Type B pancreatic cell (in vitro differentiated cells): ENCODE data around the gene C9orf78. TPM values are rescaled to one million over a fixed set of nuclear protein-coding genes. Genes with fewer than 3 reads are reported as not detected.

Experiments
- DNase-seq: peaks from one replicate; pipeline ENCODE4 v3.0.0; 2021; ENCODE audit warnings: mixed read lengths; ENCODE audit not compliant: unreplicated experiment; ENCODE audit errors: extremely low spot score
- H3K27ac Mint-ChIP-seq: 2 replicates; pipeline ENCODE4 v1.8.0; 2021; ENCODE audit warnings: mild to moderate bottlenecking, mixed read lengths
- H3K27me3 Mint-ChIP-seq: 2 replicates; pipeline ENCODE4 v1.8.0; 2021; ENCODE audit warnings: mixed read lengths
- H3K36me3 Mint-ChIP-seq: 2 replicates; pipeline ENCODE4 v1.8.0; 2021; ENCODE audit warnings: mixed read lengths
- H3K4me1 Mint-ChIP-seq: one replicate; pipeline ENCODE4 v1.8.0; 2021; ENCODE audit warnings: mixed read lengths; ENCODE audit not compliant: unreplicated experiment
- H3K4me3 Mint-ChIP-seq: 2 replicates; pipeline ENCODE4 v1.8.0; 2021; ENCODE audit warnings: mild to moderate bottlenecking, mixed read lengths
- H3K9me3 Mint-ChIP-seq: 2 replicates; pipeline ENCODE4 v1.8.0; 2021; ENCODE audit warnings: mixed read lengths
- total RNA-seq: library from RNA; stranded (reverse); gene quantifications from 2 replicates; pipeline ENCODE4 v1.2.1, GENCODE V29; 2021; ENCODE audit warnings: low replicate concordance
- TF ChIP-seq, protein P1 (sequence below): fragments of 200-600 bp; sonication (generic); conservative IDR thresholded peaks from 2 replicates; pipeline ENCODE4 v1.5.0; 2021; ENCODE audit warnings: antibody characterized with exemption, mild to moderate bottlenecking

C9orf78 gene
- total RNA-seq, 1 donor from 2014 or later, result 35.4 TPM

DNA sequence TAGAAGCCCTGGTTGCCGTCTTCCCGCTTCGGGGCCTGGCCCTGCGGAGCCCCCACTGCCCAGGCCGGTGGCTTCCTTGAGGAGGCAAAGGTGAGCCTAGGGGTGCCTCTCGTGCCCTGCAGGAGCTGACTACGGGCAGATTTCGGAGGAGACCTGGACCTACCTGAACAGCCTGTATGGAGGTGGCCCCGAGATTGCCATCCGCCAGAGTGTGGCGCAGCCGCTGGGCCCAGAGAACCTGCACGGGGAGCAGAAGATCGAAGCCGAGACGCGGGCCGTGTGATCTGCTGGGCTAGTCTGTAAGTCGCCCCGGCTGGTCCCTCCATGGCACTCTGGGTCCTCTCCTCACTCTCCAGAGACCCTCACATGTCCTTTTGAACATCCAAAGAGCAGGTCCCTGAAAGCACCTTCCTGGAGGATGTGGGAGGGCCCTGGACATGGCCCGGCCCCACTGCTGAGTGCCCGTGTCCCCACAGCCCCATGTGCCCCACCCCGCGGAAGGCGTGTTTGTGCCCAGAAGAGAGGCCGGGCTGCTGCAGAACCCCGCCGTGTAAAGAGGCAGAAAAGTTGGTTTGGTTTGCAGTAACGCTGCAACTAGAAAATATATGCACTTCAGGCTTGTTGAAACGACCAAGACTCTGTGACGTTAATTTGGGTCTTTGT, 45.0 kb upstream of the C9orf78 start:
- TF ChIP-seq, protein P1, sequence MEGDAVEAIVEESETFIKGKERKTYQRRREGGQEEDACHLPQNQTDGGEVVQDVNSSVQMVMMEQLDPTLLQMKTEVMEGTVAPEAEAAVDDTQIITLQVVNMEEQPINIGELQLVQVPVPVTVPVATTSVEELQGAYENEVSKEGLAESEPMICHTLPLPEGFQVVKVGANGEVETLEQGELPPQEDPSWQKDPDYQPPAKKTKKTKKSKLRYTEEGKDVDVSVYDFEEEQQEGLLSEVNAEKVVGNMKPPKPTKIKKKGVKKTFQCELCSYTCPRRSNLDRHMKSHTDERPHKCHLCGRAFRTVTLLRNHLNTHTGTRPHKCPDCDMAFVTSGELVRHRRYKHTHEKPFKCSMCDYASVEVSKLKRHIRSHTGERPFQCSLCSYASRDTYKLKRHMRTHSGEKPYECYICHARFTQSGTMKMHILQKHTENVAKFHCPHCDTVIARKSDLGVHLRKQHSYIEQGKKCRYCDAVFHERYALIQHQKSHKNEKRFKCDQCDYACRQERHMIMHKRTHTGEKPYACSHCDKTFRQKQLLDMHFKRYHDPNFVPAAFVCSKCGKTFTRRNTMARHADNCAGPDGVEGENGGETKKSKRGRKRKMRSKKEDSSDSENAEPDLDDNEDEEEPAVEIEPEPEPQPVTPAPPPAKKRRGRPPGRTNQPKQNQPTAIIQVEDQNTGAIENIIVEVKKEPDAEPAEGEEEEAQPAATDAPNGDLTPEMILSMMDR, result no peak
- Mint-ChIP-seq H3K27ac (no peak overlapping the region), H3K4me1 (peaks cover 13% of the 10 kb centered on the region)

DNA sequence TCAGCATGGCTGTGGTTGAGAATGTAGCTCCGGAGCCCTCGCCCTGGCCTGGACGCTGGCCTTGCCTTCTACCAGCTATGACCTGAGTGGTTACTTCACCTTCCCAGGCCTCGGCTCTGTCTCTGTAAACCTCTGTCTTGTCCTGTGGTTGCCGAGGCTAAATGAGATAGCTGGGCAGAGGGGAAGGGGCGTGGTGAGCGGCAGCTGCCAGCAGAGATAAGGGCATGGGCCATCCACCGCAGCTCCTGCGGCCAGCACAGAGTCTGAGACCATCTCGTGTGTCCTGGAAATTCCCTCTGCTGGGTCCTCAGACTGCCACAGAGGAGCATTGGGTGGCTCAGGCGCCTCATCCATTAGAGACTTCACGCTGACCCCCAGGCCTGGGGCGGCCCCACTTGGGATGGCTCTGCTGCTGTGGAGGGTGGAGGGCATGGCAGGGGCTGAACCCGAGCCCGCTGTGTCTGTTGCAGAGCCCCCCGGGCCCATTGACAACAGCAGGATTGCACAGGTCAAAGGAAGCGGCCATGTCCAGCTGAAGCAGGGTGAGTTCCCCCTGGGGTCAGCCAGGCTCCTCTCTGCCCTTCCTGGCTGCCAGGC, 44.1 kb upstream of the C9orf78 start:
- Mint-ChIP-seq H3K4me3 (no peak overlapping the region), H3K27ac (no peak overlapping the region), H3K9me3 (no peaks in the 10 kb centered on the region), H3K27me3 (no peaks in the 10 kb centered on the region), H3K36me3 (peaks cover 5% of the 10 kb centered on the region), H3K4me1 (peaks cover 3% of the 10 kb centered on the region)
- TF ChIP-seq, protein P1, result no peak
- DNase-seq, result no peak

More for the DNA sequence above, 45.0 kb upstream of the C9orf78 start:
- no peak overlapping the region for H3K4me3 Mint-ChIP-seq
- no peaks in the 10 kb centered on the region for H3K9me3 Mint-ChIP-seq
- no peaks in the 10 kb centered on the region for H3K36me3 Mint-ChIP-seq
- DNase-seq, result no peak
- H3K27me3 Mint-ChIP-seq, result no peaks in the 10 kb centered on the region

DNA sequence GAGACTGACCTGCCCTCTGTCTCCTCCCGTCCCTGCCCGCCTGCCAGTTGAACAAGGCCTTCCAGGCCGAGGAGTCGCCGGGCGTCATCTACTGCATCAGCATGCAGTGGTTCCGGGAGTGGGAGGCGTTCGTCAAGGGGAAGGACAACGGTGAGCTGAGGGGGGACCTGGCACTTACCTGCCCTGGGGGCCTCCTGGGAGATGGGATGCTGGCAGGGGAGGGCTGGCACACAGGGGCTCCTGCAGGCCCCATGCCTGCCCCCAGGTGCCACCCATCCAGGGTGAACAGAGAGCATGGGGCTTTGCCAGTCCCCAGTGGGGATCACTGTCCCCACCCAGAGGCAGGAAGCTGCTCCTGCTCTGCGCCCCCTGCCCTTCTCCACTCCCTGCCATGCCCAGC, 43.2 kb upstream of the C9orf78 start:
- Mint-ChIP-seq H3K27ac (no peak overlapping the region), H3K4me1 (no peaks in the 10 kb centered on the region), H3K4me3 (no peak overlapping the region), H3K27me3 (no peaks in the 10 kb centered on the region), H3K36me3 (peaks cover 5% of the 10 kb centered on the region), H3K9me3 (no peaks in the 10 kb centered on the region)
- DNase-seq, result no peak
- TF ChIP-seq, protein P1, result no peak

GRCh38 chr9:129876815-129877214, 41.7 kb upstream of the C9orf78 start:
- no peaks in the 10 kb centered on the region for H3K27me3 Mint-ChIP-seq
- no peak overlapping the region for H3K4me3 Mint-ChIP-seq
- H3K36me3 Mint-ChIP-seq, result peaks cover 5% of the 10 kb centered on the region
- TF ChIP-seq, protein P1, result no peak
- no peaks in the 10 kb centered on the region for H3K4me1 Mint-ChIP-seq
- H3K9me3 Mint-ChIP-seq, result no peaks in the 10 kb centered on the region
- DNase-seq, result no peak
- H3K27ac Mint-ChIP-seq, result no peak overlapping the region

DNA sequence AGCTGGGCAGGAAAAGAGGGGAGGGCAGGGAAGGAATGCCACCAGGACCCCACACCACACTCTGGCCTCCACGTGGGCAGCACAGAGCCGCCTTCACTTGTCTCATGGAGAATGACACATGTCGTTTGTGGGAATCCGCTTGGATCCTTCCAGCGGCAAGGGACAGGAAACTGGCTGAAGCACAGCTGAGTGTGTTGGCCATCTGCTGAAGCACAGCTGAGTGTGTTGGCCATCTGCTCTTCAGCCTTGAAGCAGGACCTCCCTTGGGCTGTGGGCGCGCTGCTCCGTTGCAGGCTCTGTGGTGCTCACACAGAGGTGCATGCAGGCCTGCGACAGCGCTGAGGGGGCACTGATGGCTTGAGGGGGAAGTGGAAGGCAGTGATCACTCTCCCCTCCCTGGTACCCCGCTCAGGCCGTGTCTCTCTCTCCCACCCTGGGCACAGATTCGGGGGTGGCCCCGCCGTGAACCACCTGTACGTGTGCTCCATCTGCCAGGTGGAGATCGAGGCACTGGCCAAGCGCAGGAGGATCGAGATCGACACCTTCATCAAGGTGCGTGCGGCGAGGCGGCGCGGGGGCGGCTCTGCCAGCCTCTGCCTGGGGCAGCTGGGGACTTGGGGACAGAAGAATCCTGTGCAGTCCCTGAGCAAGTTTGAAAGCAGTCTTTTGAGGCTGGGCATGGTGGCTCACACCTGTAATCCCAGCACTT, 40.8 kb upstream of the C9orf78 start:
- H3K9me3 Mint-ChIP-seq, result no peaks in the 10 kb centered on the region
- TF ChIP-seq, protein P1, result no peak
- no peak overlapping the region for H3K27ac Mint-ChIP-seq
- H3K4me1 Mint-ChIP-seq, result no peaks in the 10 kb centered on the region
- no peak overlapping the region for H3K4me3 Mint-ChIP-seq
- peaks cover 5% of the 10 kb centered on the region for H3K36me3 Mint-ChIP-seq
- H3K27me3 Mint-ChIP-seq, result no peaks in the 10 kb centered on the region
- DNase-seq, result no peak
